ENCODE results near the gene ST6GAL1.
A peak's percentile ranks its signal among the peaks of the same experiment; 100 is the strongest.
"Not testable (repeated sequence)": the region's sequence is repeated elsewhere in the genome, so short reads cannot be mapped to it uniquely, and the experiment has no call there.

Gene ST6GAL1

GRCh38 chr3:186973702-186974101 is 43.4 kb downstream of the ST6GAL1 start:
- DNase-seq: no peak

- no peak for DNase-seq
Measured at GRCh38 chr3:186974824-186975313, 44.5 kb downstream of the ST6GAL1 start.

- no peak for DNase-seq
Measured at GRCh38 chr3:186975726-186976125, 45.4 kb downstream of the ST6GAL1 start.

GRCh38 chr3:186976837-186977750 is 46.8 kb downstream of the ST6GAL1 start:
- peak; percentile 17 for DNase-seq

- no peak for DNase-seq
Measured at GRCh38 chr3:186978712-186979111, 48.4 kb downstream of the ST6GAL1 start.

GRCh38 chr3:186979852-186980251 is 49.5 kb downstream of the ST6GAL1 start:
- no peak for DNase-seq

GRCh38 chr3:186980989-186981388 is 50.7 kb downstream of the ST6GAL1 start:
- DNase-seq: no peak

GRCh38 chr3:186983659-186984058 is 53.3 kb downstream of the ST6GAL1 start:
- no peak for DNase-seq

GRCh38 chr3:186984064-186984463 is 53.7 kb downstream of the ST6GAL1 start:
- no peak for DNase-seq

GRCh38 chr3:186985661-186986364 is 55.5 kb downstream of the ST6GAL1 start:
- DNase-seq: peak; percentile 61

- no peak for DNase-seq
Measured at GRCh38 chr3:186986406-186986805, 56.1 kb downstream of the ST6GAL1 start.

GRCh38 chr3:186986816-186987215 is 56.5 kb downstream of the ST6GAL1 start:
- DNase-seq: no peak

- no peak for DNase-seq
Measured at GRCh38 chr3:186988806-186989205, 58.5 kb downstream of the ST6GAL1 start.

GRCh38 chr3:186989429-186989828 is 59.1 kb downstream of the ST6GAL1 start:
- no peak for DNase-seq

GRCh38 chr3:186990277-186990676 is 60.0 kb downstream of the ST6GAL1 start:
- no peak for DNase-seq

GRCh38 chr3:186990878-186991308 is 60.6 kb downstream of the ST6GAL1 start:
- DNase-seq: no peak

- no peak for DNase-seq
Measured at GRCh38 chr3:186991470-186991869, 61.1 kb downstream of the ST6GAL1 start.

- DNase-seq: not testable (repeated sequence)
Measured at GRCh38 chr3:186992096-186992495, 61.8 kb downstream of the ST6GAL1 start.

GRCh38 chr3:186993210-186993782 is 63.0 kb downstream of the ST6GAL1 start:
- DNase-seq: no peak

- no peak for DNase-seq
Measured at GRCh38 chr3:186994000-186994955, 64.0 kb downstream of the ST6GAL1 start.

- DNase-seq: no peak
Measured at GRCh38 chr3:186996356-186996755, 66.0 kb downstream of the ST6GAL1 start.

GRCh38 chr3:186997061-186997460 is 66.7 kb downstream of the ST6GAL1 start:
- DNase-seq: peak; percentile 72
